Activated CD8-positive, alpha-beta memory T cell treated with anti-CD3 and anti-CD28 coated beads, Interleukin-2, amount 50 U/mL, for 1 hour (primary cell): ENCODE measurements around the gene NR2F2.

Experiments used
- DNase-seq: peaks from one replicate; pipeline ENCODE4 v3.0.0-alpha.2; 2020; ENCODE audit errors: extremely low read depth

NR2F2 gene

GRCh38 chr15:96331144-96331944 is 844 bp downstream of the NR2F2 start:
- DNase-seq: no peak

- no peak for DNase-seq
Observed at GRCh38 chr15:96331945-96332636, 1.6 kb downstream of the NR2F2 start.

GRCh38 chr15:96332637-96333121 is 2.2 kb downstream of the NR2F2 start:
- DNase-seq: no peak

GRCh38 chr15:96333131-96334016 is 2.9 kb downstream of the NR2F2 start:
- DNase-seq: no peak

GRCh38 chr15:96334017-96334704 is 3.7 kb downstream of the NR2F2 start:
- no peak for DNase-seq

- DNase-seq: no peak
Observed at GRCh38 chr15:96334705-96335410, 4.4 kb downstream of the NR2F2 start.

GRCh38 chr15:96335411-96336024 is 5.0 kb downstream of the NR2F2 start:
- DNase-seq: no peak

GRCh38 chr15:96336108-96336595 is 5.7 kb downstream of the NR2F2 start:
- no peak for DNase-seq

GRCh38 chr15:96336596-96337364 is 6.3 kb downstream of the NR2F2 start:
- DNase-seq: no peak

GRCh38 chr15:96337365-96338023 is 7.0 kb downstream of the NR2F2 start:
- no peak for DNase-seq

- no peak for DNase-seq
Observed at GRCh38 chr15:96338074-96338765, 7.7 kb downstream of the NR2F2 start.

GRCh38 chr15:96338766-96339618 is 8.5 kb downstream of the NR2F2 start:
- DNase-seq: no peak

GRCh38 chr15:96339619-96340347 is 9.3 kb downstream of the NR2F2 start:
- no peak for DNase-seq

- no peak for DNase-seq
Observed at GRCh38 chr15:96340348-96340597, 9.8 kb downstream of the NR2F2 start.

- no peak for DNase-seq
Observed at GRCh38 chr15:96340598-96341512, 10.4 kb downstream of the NR2F2 start.
